Measurements from ENCODE around the gene EIF5A. TPM values are rescaled to one million over a fixed set of nuclear protein-coding genes. Genes with fewer than 3 reads are reported as not detected.
A peak's percentile ranks its signal among the peaks of the same experiment; 100 is the strongest.

The EIF5A gene
- total and polyA plus RNA-seq, 2 of the 8 experiments (the other 6 are each of a cell fraction or from before 2014, with no cell fraction given), result 717 to 1,172 TPM

- DNase-seq (ENCODE audit: low read depth in 1 of 2, low spot score in 2 of 2) (no peak), FAIRE-seq (no peak)
- Histone ChIP-seq H3K36me3 (ENCODE audit: control insufficient read depth in 2 of 4, insufficient read depth in 4 of 4, low read length in 3 of 4) (peaks cover 27 to 46% (median 36%) of the 10 kb centered on the region in 4 experiments), H2AFZ (ENCODE audit: low read length) (no peak overlapping the region), H2BK15ac (ENCODE audit: low read length) (no peak overlapping the region), H3K9me3 (ENCODE audit: insufficient read depth in 2 of 2, low read depth in 1 of 2, low read length in 1 of 2) (no peaks in the 10 kb centered on the region), H3K4me2 (ENCODE audit: insufficient read depth in 1 of 2, low read depth in 2 of 2, low read length in 2 of 2) (peak overlapping the region; percentile 88 to 99; a peak in 3 of 4 replicates), H3K18ac (ENCODE audit: extremely low read depth, low read length) (no peak overlapping the region), H4K91ac (replicated peaks; ENCODE audit: insufficient read length, low read length) (no peak overlapping the region), H2BK20ac (ENCODE audit: low read length) (no peak overlapping the region), H2BK5ac (ENCODE audit: low read depth, low read length) (no peak overlapping the region), H3K79me1 (ENCODE audit: low read depth, low read length) (peaks cover 12% of the 10 kb centered on the region), H3K4me1 (replicated peaks in 1 of 4; ENCODE audit: control insufficient read depth in 3 of 4, insufficient read depth in 4 of 4, low read length in 3 of 4) (peaks cover 0 to 14% (median 6%) of the 10 kb centered on the region in 4 experiments; a peak in 5 of 7 replicates), H4K8ac (ENCODE audit: extremely low read depth, insufficient read depth, low read length) (no peak overlapping the region), H3K27me3 (replicated peaks in 1 of 4; ENCODE audit: control insufficient read depth in 3 of 4, extremely low read depth in 1 of 4, insufficient read depth in 3 of 4, low read length in 3 of 4) (no peaks in the 10 kb centered on the region), H2AK5ac (ENCODE audit: low read depth, low read length) (no peak overlapping the region), H3K27ac (ENCODE audit: low read depth, low read length) (no peak overlapping the region), H4K5ac (ENCODE audit: insufficient read length, low read depth, low read length) (no peak overlapping the region), H3K79me2 (ENCODE audit: control insufficient read depth in 1 of 2, insufficient read depth in 2 of 2, low read length in 2 of 2) (peaks cover 17 to 43% of the 10 kb centered on the region in 2 experiments), H3K23ac (ENCODE audit: insufficient read length) (no peak overlapping the region), H3K9ac (replicated peaks in 1 of 4; ENCODE audit: extremely low read depth in 1 of 4, low read depth in 3 of 4, low read length in 3 of 4) (no peak overlapping the region; a peak in 1 of 7 replicates), H3K4me3 (ENCODE audit: extremely low read depth in 1 of 4, insufficient read depth in 2 of 4, low read depth in 3 of 4, low read length in 4 of 4) (peak overlapping the region in 3 of 4 experiments; percentile 87 to 97 (median 89); a peak in 4 of 8 replicates), H3K14ac (ENCODE audit: insufficient read length) (no peak overlapping the region), H4K20me1 (replicated peaks in 1 of 2; ENCODE audit: control insufficient read depth in 1 of 2, insufficient read depth in 2 of 2, low read length in 2 of 2) (peaks cover 21 to 28% of the 10 kb centered on the region in 2 experiments), H2BK120ac (replicated peaks; ENCODE audit: low read depth, low read length) (no peak overlapping the region), H3K23me2 (ENCODE audit: low read depth, low read length) (peaks cover 10% of the 10 kb centered on the region), H3K56ac (replicated peaks; ENCODE audit: insufficient read length, low read depth, low read length) (no peak overlapping the region), H2BK12ac (ENCODE audit: low read depth, low read length) (no peak overlapping the region), H3K4ac (replicated peaks; ENCODE audit: insufficient read length, low read depth, low read length) (no peak overlapping the region)
- WGBS, 2 experiments (ENCODE audit: extremely low coverage in 1 of 2, insufficient coverage in 1 of 2, insufficient read length in 1 of 2, insufficient replicate concordance in 2 of 2, low coverage in 1 of 2, low lambda C conversion rate in 2 of 2, missing lambda C conversion rate in 1 of 2), result 90% methylated on average over 12 of the region's 12 CpGs; no CpG with 5 or more reads in 1 of the 2 experiments
- TF ChIP-seq MAX (IDR thresholded peaks at IDR 0.05), result no peak
- TF ChIP-seq SP1 (IDR thresholded peaks at IDR 0.05; ENCODE audit: low read depth, low read length), result no peak
- no peak for TF ChIP-seq SIN3A (conservative IDR thresholded peaks at IDR 0.05 in 1 of 2, IDR thresholded peaks at IDR 0.05 in 1 of 2; ENCODE audit: low read depth in 1 of 2, low read length in 2 of 2)
- peak; percentile 39 for TF ChIP-seq POLR2AphosphoS5 (IDR thresholded peaks at IDR 0.05; ENCODE audit: low read depth, low read length)
- ChIA-PET POLR2A (ENCODE audit: partially characterized antibody) (interaction anchor here (0.8 to 11.3 kb wide), 19 partner anchors 8 to 252 kb away, joined by 3 to 223 read pairs (median 7); partner anchors contain the start of genes ACAP1, CLDN7, DLG4 and KCTD11), CTCF (ENCODE audit: partially characterized antibody) (interaction anchor here (1.4 to 4.5 kb wide), 3 partner anchors 12 to 264 kb away, joined by 5 to 22 read pairs (median 5); no protein-coding TSS in a partner anchor)
These were observed 2.2 kb downstream of the EIF5A start for GRCh38 chr17:7309628-7310027.

Data from H1 (cell line).